Spleen (tissue), 7 donors: ENCODE measurements around the gene SHISA9.

Source experiments
- POLR2AphosphoS5 ChIP-seq, 3 donors: sonication (generic); formaldehyde crosslinking; IDR thresholded peaks; one replicate each; pipeline ENCODE4 v1.5.1; 2017; ENCODE audit warnings: antibody characterized with exemption in 3 of 3
- TF ChIP-seq, protein P1 (sequence below), 11 experiments: fragments of 200-600 bp in 7 of 11; fragments of 450-650 bp in 4 of 11; sonication (generic) in 4 of 11; IDR thresholded peaks in 8 of 11; conservative IDR thresholded peaks in 3 of 11; 1 replicate in 7 of 11; 2 replicates in 4 of 11; pipeline versions ENCODE4 v1.4.0 to v1.8.0; 2016 to 2021; ENCODE audit warnings: antibody characterized with exemption in 11 of 11, inconsistent platforms in 4 of 11, mild to moderate bottlenecking in 1 of 11
- donor health status: DM: no; HTN: no; CAD: no; lungs with moderate emphysema.
- donor health status: DM: no; HTN: no; CAD: no.
- donor health status: DM: no; HTN: no; CAD: no.

DNA sequence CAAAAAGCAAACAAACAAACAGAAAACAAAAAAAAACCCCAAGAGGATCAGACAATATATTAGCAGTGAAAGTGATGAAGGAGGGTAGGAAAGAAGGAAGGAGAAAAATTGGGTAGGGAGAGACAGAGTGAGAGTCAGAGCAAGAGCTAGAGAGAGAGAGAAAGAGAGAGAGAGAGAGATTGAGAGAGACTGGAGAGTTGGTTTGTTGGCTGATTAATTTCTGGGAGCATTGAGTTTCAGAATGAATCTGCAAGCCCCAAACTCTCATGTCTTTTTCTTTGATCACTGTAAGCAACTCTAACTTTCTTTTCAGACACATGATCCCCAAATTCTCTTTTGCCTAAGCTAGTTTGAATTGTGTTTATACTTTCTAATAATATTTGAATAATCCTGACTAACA is 388.1 kb downstream of the SHISA9 start:
- TF ChIP-seq, protein P1, sequence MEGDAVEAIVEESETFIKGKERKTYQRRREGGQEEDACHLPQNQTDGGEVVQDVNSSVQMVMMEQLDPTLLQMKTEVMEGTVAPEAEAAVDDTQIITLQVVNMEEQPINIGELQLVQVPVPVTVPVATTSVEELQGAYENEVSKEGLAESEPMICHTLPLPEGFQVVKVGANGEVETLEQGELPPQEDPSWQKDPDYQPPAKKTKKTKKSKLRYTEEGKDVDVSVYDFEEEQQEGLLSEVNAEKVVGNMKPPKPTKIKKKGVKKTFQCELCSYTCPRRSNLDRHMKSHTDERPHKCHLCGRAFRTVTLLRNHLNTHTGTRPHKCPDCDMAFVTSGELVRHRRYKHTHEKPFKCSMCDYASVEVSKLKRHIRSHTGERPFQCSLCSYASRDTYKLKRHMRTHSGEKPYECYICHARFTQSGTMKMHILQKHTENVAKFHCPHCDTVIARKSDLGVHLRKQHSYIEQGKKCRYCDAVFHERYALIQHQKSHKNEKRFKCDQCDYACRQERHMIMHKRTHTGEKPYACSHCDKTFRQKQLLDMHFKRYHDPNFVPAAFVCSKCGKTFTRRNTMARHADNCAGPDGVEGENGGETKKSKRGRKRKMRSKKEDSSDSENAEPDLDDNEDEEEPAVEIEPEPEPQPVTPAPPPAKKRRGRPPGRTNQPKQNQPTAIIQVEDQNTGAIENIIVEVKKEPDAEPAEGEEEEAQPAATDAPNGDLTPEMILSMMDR (IDR thresholded peaks at IDR 0.05 in 8 of 11, conservative IDR thresholded peaks at IDR 0.05 in 3 of 11): no peak
- TF ChIP-seq POLR2AphosphoS5 (IDR thresholded peaks at IDR 0.05): no peak
